Astrocyte of the cerebellum (primary cell): ENCODE measurements around the gene FCN2.

Source experiments
- DNase-seq: peaks from one replicate; pipeline ENCODE4 v3.0.0-alpha.2; 2011; ENCODE audit warnings: low read depth
- H3K4me3 ChIP-seq: 2 replicates; pipeline ENCODE4 v1.5.1; 2011; ENCODE audit warnings: mild to moderate bottlenecking, low read depth, low read length, moderate library complexity
- CTCF ChIP-seq: IDR thresholded peaks from 2 replicates; pipeline ENCODE4 v1.5.1; 2012; ENCODE audit warnings: low read length, low read depth, moderate library complexity, mild to moderate bottlenecking; ENCODE audit errors: missing control alignments
- in situ Hi-C: cut with HindIII; loops from 2 replicates; pipeline ENCODE4 v1.10.0; 2017; ENCODE audit warnings: low sequenced_read_pairs

FCN2 gene

GRCh38 chr9:134902936-134903335 is 22.3 kb downstream of the FCN2 start:
- DNase-seq, result no peak
- H3K4me3 ChIP-seq, result no peak overlapping the region
- in situ Hi-C loops, result no loop called here
- TF ChIP-seq CTCF, result no peak

GRCh38 chr9:134908524-134909309 is 28.1 kb downstream of the FCN2 start:
- no peak for TF ChIP-seq CTCF

GRCh38 chr9:134909511-134910481 is 29.2 kb downstream of the FCN2 start:
- no peak for TF ChIP-seq CTCF
- H3K4me3 ChIP-seq, result no peak overlapping the region
- DNase-seq, result no peak
- in situ Hi-C loops, result no loop called here

More at GRCh38 chr9:134908524-134909309, 28.1 kb downstream of the FCN2 start:
- DNase-seq, result no peak
- no peak overlapping the region for H3K4me3 ChIP-seq
- in situ Hi-C loops, result no loop called here

GRCh38 chr9:134912126-134912840 is 31.7 kb downstream of the FCN2 start:
- no peak overlapping the region for H3K4me3 ChIP-seq
- in situ Hi-C loops, result no loop called here
- no peak for TF ChIP-seq CTCF
- no peak for DNase-seq

GRCh38 chr9:134913041-134913712 is 32.6 kb downstream of the FCN2 start:
- in situ Hi-C loops, result no loop called here
- H3K4me3 ChIP-seq, result no peak overlapping the region
- no peak for DNase-seq
- TF ChIP-seq CTCF, result no peak
